Activated CD4-positive, alpha-beta T cell treated with anti-CD3 and anti-CD28 coated beads for 1 hour (primary cell): ENCODE measurements around the gene CHCHD6.

Source experiments
- DNase-seq: peaks from one replicate; pipeline ENCODE4 v3.0.0-alpha.2; 2020

The CHCHD6 gene

GRCh38 chr3:126668450-126669401 is 35.3 kb upstream of the CHCHD6 start:
- no peak for DNase-seq

- DNase-seq: no peak
Measured at GRCh38 chr3:126671521-126671920, 32.5 kb upstream of the CHCHD6 start.

- no peak for DNase-seq
Measured at GRCh38 chr3:126672340-126672739, 31.7 kb upstream of the CHCHD6 start.

GRCh38 chr3:126672741-126673140 is 31.3 kb upstream of the CHCHD6 start:
- no peak for DNase-seq

- no peak for DNase-seq
Measured at GRCh38 chr3:126676919-126677705, 26.9 kb upstream of the CHCHD6 start.

- no peak for DNase-seq
Measured at GRCh38 chr3:126677862-126678503, 26.1 kb upstream of the CHCHD6 start.

- no peak for DNase-seq
Measured at GRCh38 chr3:126678693-126679317, 25.2 kb upstream of the CHCHD6 start.

GRCh38 chr3:126679318-126679751 is 24.7 kb upstream of the CHCHD6 start:
- peak; percentile 59 for DNase-seq

- no peak for DNase-seq
Measured at GRCh38 chr3:126679831-126680666, 24.0 kb upstream of the CHCHD6 start.

- DNase-seq: no peak
Measured at GRCh38 chr3:126680667-126681055, 23.4 kb upstream of the CHCHD6 start.

- no peak for DNase-seq
Measured at GRCh38 chr3:126682009-126682408, 22.0 kb upstream of the CHCHD6 start.

GRCh38 chr3:126683069-126683468 is 21.0 kb upstream of the CHCHD6 start:
- no peak for DNase-seq

- DNase-seq: no peak
Measured at GRCh38 chr3:126684218-126684751, 19.8 kb upstream of the CHCHD6 start.

GRCh38 chr3:126685021-126685420 is 19.0 kb upstream of the CHCHD6 start:
- DNase-seq: no peak

GRCh38 chr3:126685493-126685892 is 18.5 kb upstream of the CHCHD6 start:
- no peak for DNase-seq

- DNase-seq: no peak
Measured at GRCh38 chr3:126691765-126692164, 12.3 kb upstream of the CHCHD6 start.

- no peak for DNase-seq
Measured at GRCh38 chr3:126692858-126693257, 11.2 kb upstream of the CHCHD6 start.

GRCh38 chr3:126693921-126694320 is 10.1 kb upstream of the CHCHD6 start:
- no peak for DNase-seq

- DNase-seq: no peak
Measured at GRCh38 chr3:126696701-126697267, 7.3 kb upstream of the CHCHD6 start.

GRCh38 chr3:126699011-126699410 is 5.0 kb upstream of the CHCHD6 start:
- DNase-seq: no peak

- DNase-seq: no peak
Measured at GRCh38 chr3:126704494-126705214, 614 bp downstream of the CHCHD6 start.
